MCF 10A (cell line): Measurements from ENCODE around the gene PSMB8. TPM values are rescaled to one million over a fixed set of nuclear protein-coding genes. Genes with fewer than 3 reads are reported as not detected.

Experiments used
- BruUV-seq: library from RNA; stranded (reverse); fragments of 400-500 nt; replicated peaks from 2 replicates; lab custom pipeline; 2021; lab: Mats Ljungman, UMichigan
- CTCF ChIA-PET: fragments of 300-600 bp; sonication (Branson Sonifier 250); formaldehyde crosslinking; extraction: SDS; loops from one replicate; lab custom pipeline; 2021; ENCODE audit warnings: antibody characterized with exemption, inconsistent platforms; lab: Yijun Ruan, JAX
- POLR2A ChIA-PET: fragments of 300-600, 350-650 bp; sonication (Branson Sonifier 250); formaldehyde crosslinking; extraction: SDS; loops from one replicate; lab custom pipeline; 2020; ENCODE audit warnings: antibody characterized with exemption, inconsistent platforms; lab: Yijun Ruan, JAX
- DNase-seq: peaks from one replicate; pipeline ENCODE4 v3.0.0-alpha.2; 2018; ENCODE audit not compliant: unreplicated experiment
- H3K27ac Mint-ChIP-seq: one replicate; pipeline ENCODE4 v1.8.0; 2022; ENCODE audit warnings: mild to moderate bottlenecking, low read depth, mixed read lengths; ENCODE audit not compliant: unreplicated experiment
- H3K27me3 Mint-ChIP-seq: one replicate; pipeline ENCODE4 v1.8.0; 2022; ENCODE audit warnings: mixed read lengths; ENCODE audit not compliant: insufficient read depth, unreplicated experiment
- H3K36me3 Mint-ChIP-seq: one replicate; pipeline ENCODE4 v1.8.0; 2022; ENCODE audit warnings: mild to moderate bottlenecking, moderate library complexity, mixed read lengths; ENCODE audit not compliant: insufficient read depth, unreplicated experiment
- H3K4me1 Mint-ChIP-seq: one replicate; pipeline ENCODE4 v1.8.0; 2022; ENCODE audit warnings: mixed read lengths; ENCODE audit not compliant: insufficient read depth, unreplicated experiment
- H3K4me3 Mint-ChIP-seq: one replicate; pipeline ENCODE4 v1.8.0; 2022; ENCODE audit warnings: mild to moderate bottlenecking, moderate library complexity, mixed read lengths; ENCODE audit not compliant: unreplicated experiment
- H3K9me3 Mint-ChIP-seq: one replicate; pipeline ENCODE4 v1.8.0; 2022; ENCODE audit warnings: mixed read lengths; ENCODE audit not compliant: unreplicated experiment
- CTCF ChIP-seq: fragments of 200-600 bp; IDR thresholded peaks from one replicate; pipeline ENCODE4 v1.8.0; 2022; ENCODE audit warnings: antibody characterized with exemption, mild to moderate bottlenecking; ENCODE audit not compliant: unreplicated experiment
- intact Hi-C: fragments of 100-400 bp; cut with micrococcal nuclease; formaldehyde crosslinking; loops from 2 replicates; pipeline ENCODE4 v1.14.1; 2022
- total RNA-seq: library from RNA; stranded (reverse); gene quantifications from 2 replicates; pipeline ENCODE4 v1.2.3, GENCODE V29; 2022

The PSMB8 gene
- total RNA-seq, 1 experiment from 2014 or later = 34.1 TPM

DNA sequence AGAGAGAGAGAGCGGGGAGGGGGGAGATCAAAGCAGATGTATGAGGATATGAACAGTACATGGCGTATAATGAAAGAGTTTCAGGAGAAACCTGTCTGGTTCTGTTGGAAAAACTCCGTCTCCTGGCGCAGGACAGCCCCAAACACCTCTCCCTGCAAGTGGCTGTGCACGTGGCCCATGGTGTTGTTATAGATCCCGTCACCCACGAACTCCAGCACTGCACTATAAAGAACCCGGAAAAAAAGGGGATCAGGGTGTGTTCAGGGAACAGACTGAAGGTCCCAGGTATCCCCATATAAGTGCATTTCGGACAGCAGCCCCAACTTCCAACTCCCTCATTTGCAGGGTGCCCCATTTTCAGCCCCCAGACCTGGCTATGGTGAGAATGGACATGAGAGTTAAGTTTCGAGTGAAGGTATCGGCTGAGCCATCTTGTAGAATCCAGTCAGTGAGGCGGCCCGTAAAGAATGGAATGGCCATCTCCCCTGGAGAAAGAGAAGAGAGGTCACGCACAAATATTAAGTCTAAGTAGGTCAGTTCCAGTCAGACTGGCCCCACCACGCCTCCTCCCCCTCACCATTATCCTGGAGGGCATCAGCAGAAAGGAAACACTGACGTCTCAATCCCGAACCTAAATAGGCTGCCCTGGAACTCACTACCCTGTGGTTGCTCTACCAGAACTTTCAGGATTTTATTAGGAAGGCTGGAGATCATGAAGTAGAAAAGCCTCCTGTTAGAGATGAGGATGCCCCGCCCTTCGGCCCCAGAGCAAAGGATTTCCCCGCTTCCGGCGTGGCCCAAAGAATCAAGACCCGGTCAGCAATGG lies 8.4 kb upstream of the PSMB8 start:
- Mint-ChIP-seq H3K27me3 (no peaks in the 10 kb centered on the region), H3K27ac (peak overlapping the region; percentile 94), H3K4me3 (peak overlapping the region; percentile 99), H3K36me3 (peaks cover 29% of the 10 kb centered on the region), H3K9me3 (no peaks in the 10 kb centered on the region), H3K4me1 (peaks cover 21% of the 10 kb centered on the region)
- intact Hi-C loops = no loop called here
- peak; percentile 15 for DNase-seq
- no peak for TF ChIP-seq CTCF
- no TSS peak for BruUV-seq
- ChIA-PET CTCF (interaction anchor here (1.3 to 4.0 kb wide), 3 partner anchors 7 to 16 kb away, joined by 5 to 35 read pairs (median 18); partner anchors contain the start of gene PSMB8), POLR2A (interaction anchor here (1.0 to 5.6 kb wide), 12 partner anchors 9 to 1187 kb away, joined by 3 to 111 read pairs (median 6); partner anchors contain the start of genes GPANK1, PSMB8, RPS18 and TAP2)

- no peak overlapping the region for H3K27ac Mint-ChIP-seq
Measured at GRCh38 chr6:32851025-32851424, 7.2 kb upstream of the PSMB8 start.

GRCh38 chr6:32849126-32849525 lies 5.3 kb upstream of the PSMB8 start:
- TF ChIP-seq CTCF = no peak
- Mint-ChIP-seq H3K9me3 (no peaks in the 10 kb centered on the region), H3K36me3 (peaks cover 48% of the 10 kb centered on the region), H3K4me3 (no peak overlapping the region), H3K27ac (no peak overlapping the region), H3K27me3 (no peaks in the 10 kb centered on the region), H3K4me1 (peaks cover 25% of the 10 kb centered on the region)
- no TSS peak for BruUV-seq
- no peak for DNase-seq
- intact Hi-C loops = no loop called here
- ChIA-PET POLR2A (interaction anchor here (0.9 kb wide), 1 partner anchor 10 kb away, joined by 3 read pairs; no protein-coding TSS in a partner anchor), CTCF (interaction anchor here (0.6 to 3.1 kb wide), 4 partner anchors 13 to 137 kb away, joined by 3 to 9 read pairs (median 4); no protein-coding TSS in a partner anchor)

More at GRCh38 chr6:32851025-32851424, 7.2 kb upstream of the PSMB8 start:
- ChIA-PET POLR2A (interaction anchor here (0.7 to 1.4 kb wide), 4 partner anchors 10 to 121 kb away, joined by 3 to 6 read pairs (median 4); partner anchors contain the start of gene TAP2), CTCF (interaction anchor here (0.7 to 3.1 kb wide), 5 partner anchors 11 to 437 kb away, joined by 3 to 20 read pairs (median 4); partner anchors contain the start of gene TAP2)
- H3K4me1 Mint-ChIP-seq = peaks cover 21% of the 10 kb centered on the region
- H3K36me3 Mint-ChIP-seq = peaks cover 41% of the 10 kb centered on the region
- intact Hi-C loops = no loop called here
- no peak overlapping the region for H3K4me3 Mint-ChIP-seq
- no peaks in the 10 kb centered on the region for H3K27me3 Mint-ChIP-seq
- no peak for TF ChIP-seq CTCF
- BruUV-seq = no TSS peak
- DNase-seq = no peak
- no peaks in the 10 kb centered on the region for H3K9me3 Mint-ChIP-seq

DNA sequence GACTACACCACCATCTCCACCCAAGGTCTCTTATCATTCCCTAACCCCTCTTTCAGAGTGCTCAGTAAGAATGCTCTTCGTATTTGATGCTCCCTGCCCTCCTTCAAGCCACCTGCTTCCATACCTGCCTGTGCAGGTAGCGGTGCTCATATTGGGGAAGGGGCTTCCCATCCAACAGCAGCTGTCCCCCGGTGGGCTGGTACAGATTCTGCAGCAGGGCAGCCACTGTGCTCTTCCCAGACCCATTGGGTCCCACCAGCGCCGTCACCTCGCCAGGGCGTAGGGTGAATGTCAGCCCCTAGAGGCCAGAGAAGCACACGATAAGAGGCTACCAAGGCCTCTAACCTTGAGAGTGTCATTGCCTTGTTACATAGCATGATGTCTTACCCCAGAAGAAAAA lies 3.9 kb upstream of the PSMB8 start:
- CTCF ChIA-PET = interaction anchor here (1.7 kb wide), 1 partner anchor 10 kb away, joined by 6 read pairs; the partner anchor contains the start of gene TAP2
- no TSS peak for BruUV-seq
- Mint-ChIP-seq H3K27me3 (no peaks in the 10 kb centered on the region), H3K4me3 (no peak overlapping the region), H3K36me3 (peaks cover 48% of the 10 kb centered on the region), H3K4me1 (peaks cover 34% of the 10 kb centered on the region), H3K27ac (no peak overlapping the region), H3K9me3 (no peaks in the 10 kb centered on the region)
- intact Hi-C loops = no loop called here
- no peak for DNase-seq
- no peak for TF ChIP-seq CTCF
- POLR2A ChIA-PET = no interaction called here
